HepG2 (cell line): ENCODE measurements around the gene AUNIP. TPM values are rescaled to one million over a fixed set of nuclear protein-coding genes. Genes with fewer than 3 reads are reported as not detected.

Experiments
- ATAC-seq: fragments of 200-7000 bp; cut with Tn5 transposase; 3 replicates; pipeline ENCODE4 v1.9.1; 2020; ENCODE audit warnings: mild to moderate bottlenecking, moderate library complexity
- BruUV-seq: library from RNA; stranded (reverse); fragments of 400-500 nt; replicated peaks from 2 replicates; lab custom pipeline; 2021; lab: Mats Ljungman, UMichigan
- CTCF ChIA-PET: fragments of 300-600 bp; formaldehyde crosslinking; extraction: SDS; loops from one replicate; lab custom pipeline; 2021; ENCODE audit warnings: low total read pairs, inconsistent platforms, low intra/inter-chr PET ratio; lab: Yijun Ruan, JAX
- POLR2A ChIA-PET: fragments of 350-600 bp; sonication (Branson Sonifier 250); formaldehyde crosslinking; loops from one replicate; lab custom pipeline; 2020; ENCODE audit warnings: antibody characterized with exemption, inconsistent platforms; lab: Yijun Ruan, JAX
- DNase-seq: peaks from one replicate; pipeline ENCODE4 v3.0.0-alpha.2; 2015; ENCODE audit warnings: low spot score
- FAIRE-seq: peaks from 3 replicates; lab custom pipeline; 2011; peaks lifted over from hg19 to GRCh38; lab: Jason Lieb, UNC
- H2AFZ ChIP-seq: one replicate; pipeline ENCODE4 v1.6.1; 2011; ENCODE audit warnings: low read length, inconsistent platforms
- H3K27ac ChIP-seq: fragments of 300-600 bp; 3 replicates; pipeline ENCODE4 v1.8.0; 2011; ENCODE audit warnings: mixed run types, mild to moderate bottlenecking, mixed read lengths, low read length, inconsistent platforms; ENCODE audit not compliant: insufficient read depth; ENCODE audit errors: extremely low read length
- H3K27me3 ChIP-seq, 2 experiments: fragments of 200-600 bp in 1 of 2; 2 replicates in 1 of 2; 3 replicates in 1 of 2; pipeline versions ENCODE4 v1.6.0 to v1.8.0; 2011; ENCODE audit warnings: low read length in 2 of 2, mild to moderate bottlenecking in 2 of 2, moderate library complexity in 2 of 2, inconsistent platforms in 1 of 2; ENCODE audit not compliant: insufficient read depth in 2 of 2, control insufficient read depth in 1 of 2
- H3K36me3 ChIP-seq, 2 experiments: fragments of 200-600 bp in 1 of 2; replicated peaks in 1 of 2; 2 replicates in 1 of 2; 3 replicates in 1 of 2; pipeline versions ENCODE4 v1.5.1 to v1.8.0; 2011; ENCODE audit warnings: low read length in 2 of 2, inconsistent platforms in 1 of 2; ENCODE audit not compliant: insufficient read depth in 2 of 2, control insufficient read depth in 1 of 2
- H3K4me1 ChIP-seq: 2 replicates; pipeline ENCODE4 v1.5.1; 2012; ENCODE audit warnings: low read length, inconsistent platforms; ENCODE audit not compliant: insufficient read depth
- H3K4me2 ChIP-seq: 2 replicates; pipeline ENCODE4 v1.6.0; 2011; ENCODE audit warnings: low read depth, low read length, inconsistent platforms
- H3K4me3 ChIP-seq, 3 experiments: fragments of 200-600 bp in 1 of 3; sonication (generic), shearing (Covaris generic) in 1 of 3; replicated peaks in 1 of 3; 2 replicates each; pipeline ENCODE4 v1.5.1; 2011 to 2016; ENCODE audit warnings: low read length in 3 of 3, inconsistent platforms in 2 of 3, low read depth in 2 of 3, mild to moderate bottlenecking in 2 of 3, control low read depth in 1 of 3, mixed read lengths in 1 of 3; ENCODE audit not compliant: insufficient read depth in 1 of 3
- H3K79me2 ChIP-seq: one replicate; pipeline ENCODE4 v1.6.1; 2011; ENCODE audit warnings: low read length, inconsistent platforms; ENCODE audit not compliant: insufficient read depth
- H3K9ac ChIP-seq: 2 replicates; pipeline ENCODE4 v1.6.0; 2011; ENCODE audit warnings: mild to moderate bottlenecking, low read depth, low read length, inconsistent platforms; ENCODE audit not compliant: insufficient read depth
- H3K9me3 ChIP-seq: 2 replicates; pipeline ENCODE4 v1.5.1; 2012; ENCODE audit warnings: mild to moderate bottlenecking, low read length
- H4K20me1 ChIP-seq: 2 replicates; pipeline ENCODE4 v1.6.0; 2011; ENCODE audit warnings: inconsistent platforms, mild to moderate bottlenecking, low read length, moderate library complexity; ENCODE audit not compliant: insufficient read depth
- MXI1 ChIP-seq: IDR thresholded peaks from 3 replicates; pipeline ENCODE4 v1.6.1; 2012; ENCODE audit warnings: low read depth, low read length, inconsistent platforms, borderline replicate concordance
- TOPORS ChIP-seq: sonication (generic); formaldehyde crosslinking; IDR thresholded peaks from 2 replicates; pipeline ENCODE4 v1.8.0; 2023; ENCODE audit warnings: mild to moderate bottlenecking, missing genetic modification reagents
- ZBTB7B ChIP-seq: sonication (generic); formaldehyde crosslinking; IDR thresholded peaks from 2 replicates; pipeline ENCODE4 v1.4.0; 2020; ENCODE audit warnings: missing genetic modification reagents
- ZNF616 ChIP-seq: sonication (generic); formaldehyde crosslinking; IDR thresholded peaks from 2 replicates; pipeline ENCODE4 v1.5.0; 2020; ENCODE audit warnings: low read depth, mild to moderate bottlenecking, missing genetic modification reagents
- ZNF761 ChIP-seq: sonication (generic); formaldehyde crosslinking; conservative IDR thresholded peaks from 2 replicates; pipeline ENCODE4 v1.4.0; 2020; ENCODE audit warnings: mild to moderate bottlenecking, missing genetic modification reagents
- ZSCAN12 ChIP-seq: sonication (generic); formaldehyde crosslinking; IDR thresholded peaks from 2 replicates; pipeline ENCODE4 v1.9.0; 2021; ENCODE audit warnings: mild to moderate bottlenecking, missing genetic modification reagents
- WGBS: methylation state at CpG from one replicate; pipeline ENCODE4 v1.1.6; 2017; ENCODE audit warnings: low lambda C conversion rate; 5-methylcytosine and 5-hydroxymethylcytosine counted together
- in situ Hi-C: cut with HindIII; loops from 2 replicates; pipeline ENCODE4 v1.10.0; 2017; ENCODE audit warnings: low pct_unique_long_range_greater_than_20kb; ENCODE audit not compliant: extremely low pct_ligation_motif_present
- intact Hi-C: fragments of 100-400 bp; cut with micrococcal nuclease; formaldehyde crosslinking; loops from one replicate; pipeline ENCODE4 v1.10.0; 2022; ENCODE audit not compliant: unreplicated experiment
- polyA plus RNA-seq, 8 experiments: library from polyadenylated mRNA; depleted of rRNA in 3 of 8; stranded (reverse) in 7 of 8; unstranded in 1 of 8; fragments of >200 nt; fragmentation: Illumina TruSeq in 4 of 8; extraction: Trizol in 4 of 8; gene quantifications; 2 replicates each; pipeline versions ENCODE4 v1.2.1 to v1.2.3, GENCODE V29; 2011 to 2016; ENCODE audit warnings: low read depth in 4 of 8, missing spikeins in 1 of 8, mixed read lengths in 1 of 8; ENCODE audit not compliant: insufficient read depth in 1 of 8
- total RNA-seq, 5 experiments: library from RNA; depleted of rRNA; stranded (reverse); fragments of >200 nt; fragmentation: Illumina TruSeq; extraction: Trizol; gene quantifications; 2 replicates each; pipeline ENCODE4 v1.2.3, GENCODE V29; 2016; ENCODE audit warnings: low read depth in 1 of 5

The AUNIP gene
- total and polyA plus RNA-seq, 2 of the 13 experiments (the other 11 are each of a cell fraction or from before 2014, with no cell fraction given) = 3.8 to 12.3 TPM

- ATAC-seq (no peak), DNase-seq (no peak), FAIRE-seq (no peak)
- no TSS peak for BruUV-seq
- intact Hi-C loops = no loop called here
- H3K4me3 ChIP-seq = no peak overlapping the region
- H3K27me3 ChIP-seq = no peaks in the 10 kb centered on the region
- no peak overlapping the region for H2AFZ ChIP-seq
- H3K27ac ChIP-seq = no peak overlapping the region
- no peaks in the 10 kb centered on the region for H4K20me1 ChIP-seq
- no peak for TF ChIP-seq MXI1
- no peak for TF ChIP-seq ZSCAN12 (CRISPR knock-in tag)
- no peak for TF ChIP-seq TOPORS
- no peak for TF ChIP-seq ZNF761
- no peaks in the 10 kb centered on the region for H3K9me3 ChIP-seq
- in situ Hi-C loops = loop anchor here (25.0 kb wide), 1 partner anchor 202 kb away; the partner anchor contains the start of gene MAN1C1
- no peaks in the 10 kb centered on the region for H3K79me2 ChIP-seq
- peaks cover 13% of the 10 kb centered on the region for H3K4me1 ChIP-seq
- no peaks in the 10 kb centered on the region for H3K36me3 ChIP-seq
- 88% methylated on average over 12 of the region's 24 CpGs for WGBS
- POLR2A ChIA-PET = no interaction called here
- CTCF ChIA-PET = no interaction called here
- no peak overlapping the region for H3K9ac ChIP-seq
- no peak overlapping the region for H3K4me2 ChIP-seq
These were observed 45.4 kb downstream of the AUNIP start for GRCh38 chr1:25813734-25814471.

- BruUV-seq = no TSS peak
- H3K9ac ChIP-seq = no peak overlapping the region
- H3K4me3 ChIP-seq = no peak overlapping the region
- H3K36me3 ChIP-seq = no peaks in the 10 kb centered on the region
- no peaks in the 10 kb centered on the region for H3K79me2 ChIP-seq
- FAIRE-seq = no peak
- POLR2A ChIA-PET = no interaction called here
- H3K9me3 ChIP-seq = no peaks in the 10 kb centered on the region
- in situ Hi-C loops = loop anchor here (25.0 kb wide), 1 partner anchor 201 kb away; the partner anchor contains the start of gene MAN1C1
- intact Hi-C loops = no loop called here
- H2AFZ ChIP-seq = no peak overlapping the region
- H4K20me1 ChIP-seq = no peaks in the 10 kb centered on the region
- CTCF ChIA-PET = no interaction called here
- H3K4me1 ChIP-seq = peaks cover 7% of the 10 kb centered on the region
- 82% methylated on average over 11 of the region's 11 CpGs for WGBS
- no peaks in the 10 kb centered on the region for H3K27me3 ChIP-seq
- H3K4me2 ChIP-seq = no peak overlapping the region
- TF ChIP-seq ZBTB7B (CRISPR knock-in tag) = no peak
- TF ChIP-seq ZNF616 (CRISPR knock-in tag) = no peak
- TF ChIP-seq, all 625 proteins: peak for 0
- no peak for DNase-seq
- H3K27ac ChIP-seq = no peak overlapping the region
- ATAC-seq = no peak
These were observed 46.1 kb downstream of the AUNIP start for GRCh38 chr1:25813071-25813733.
